Inferior parietal cortex (tissue), 1 donor: Measurements from ENCODE around the gene FAM222A.
"Not testable (repeated sequence)": the region's sequence is repeated elsewhere in the genome, so short reads cannot be mapped to it uniquely, and the experiment has no call there.

Experiments used
- DNase-seq: peaks from one replicate; pipeline ENCODE4 v3.0.0-alpha.2; 2016; ENCODE audit errors: extremely low spot score

The FAM222A gene

GRCh38 chr12:109693653-109694600, 19.7 kb upstream of the FAM222A start:
- no peak for DNase-seq

GRCh38 chr12:109694629-109695028, 19.0 kb upstream of the FAM222A start:
- not testable (repeated sequence) for DNase-seq

DNA sequence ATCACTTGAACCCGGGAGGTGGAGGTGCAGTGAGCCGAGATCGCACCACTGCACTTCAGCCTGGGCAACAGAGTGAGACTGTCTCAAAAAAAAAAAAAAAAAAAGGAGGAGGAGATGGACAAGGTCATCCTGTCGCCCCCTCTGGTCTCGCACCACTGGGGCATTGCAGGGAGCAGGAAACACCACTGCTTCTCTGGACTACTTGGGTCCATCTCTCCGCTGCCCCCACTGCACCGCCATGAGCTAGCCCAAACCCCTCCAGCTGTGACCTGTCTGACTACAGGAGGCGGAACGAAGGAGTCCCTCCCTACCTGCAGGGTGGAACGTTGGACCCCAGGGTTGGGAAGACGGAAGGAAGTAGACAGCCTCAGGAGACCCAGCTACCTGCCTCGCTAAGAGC, 18.2 kb upstream of the FAM222A start:
- DNase-seq, result no peak

DNA sequence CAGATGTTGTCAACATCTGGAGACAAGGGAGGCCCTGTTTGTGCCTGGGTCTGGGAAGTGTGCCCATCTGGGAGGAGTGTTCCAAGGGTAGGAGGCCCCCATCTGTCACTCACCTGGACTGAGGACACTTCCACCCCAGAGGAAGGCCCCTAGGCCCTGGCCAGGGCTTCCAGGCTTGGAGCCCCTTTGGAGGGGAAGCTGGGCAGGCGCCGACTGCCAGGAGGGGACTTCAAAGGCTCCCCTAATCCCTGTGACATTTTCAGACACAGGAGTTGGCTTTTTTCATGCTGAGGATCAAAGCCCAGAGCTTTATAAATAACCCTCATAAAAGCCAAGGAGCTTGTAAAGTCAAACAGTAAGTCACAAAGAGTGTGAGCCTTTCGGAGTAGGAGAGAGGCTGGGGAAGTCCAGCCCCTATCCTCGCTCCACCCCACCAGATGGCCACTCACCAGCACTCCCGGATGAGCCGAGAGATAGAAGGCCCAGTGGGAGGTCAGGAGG, 17.6 kb upstream of the FAM222A start:
- no peak for DNase-seq

DNA sequence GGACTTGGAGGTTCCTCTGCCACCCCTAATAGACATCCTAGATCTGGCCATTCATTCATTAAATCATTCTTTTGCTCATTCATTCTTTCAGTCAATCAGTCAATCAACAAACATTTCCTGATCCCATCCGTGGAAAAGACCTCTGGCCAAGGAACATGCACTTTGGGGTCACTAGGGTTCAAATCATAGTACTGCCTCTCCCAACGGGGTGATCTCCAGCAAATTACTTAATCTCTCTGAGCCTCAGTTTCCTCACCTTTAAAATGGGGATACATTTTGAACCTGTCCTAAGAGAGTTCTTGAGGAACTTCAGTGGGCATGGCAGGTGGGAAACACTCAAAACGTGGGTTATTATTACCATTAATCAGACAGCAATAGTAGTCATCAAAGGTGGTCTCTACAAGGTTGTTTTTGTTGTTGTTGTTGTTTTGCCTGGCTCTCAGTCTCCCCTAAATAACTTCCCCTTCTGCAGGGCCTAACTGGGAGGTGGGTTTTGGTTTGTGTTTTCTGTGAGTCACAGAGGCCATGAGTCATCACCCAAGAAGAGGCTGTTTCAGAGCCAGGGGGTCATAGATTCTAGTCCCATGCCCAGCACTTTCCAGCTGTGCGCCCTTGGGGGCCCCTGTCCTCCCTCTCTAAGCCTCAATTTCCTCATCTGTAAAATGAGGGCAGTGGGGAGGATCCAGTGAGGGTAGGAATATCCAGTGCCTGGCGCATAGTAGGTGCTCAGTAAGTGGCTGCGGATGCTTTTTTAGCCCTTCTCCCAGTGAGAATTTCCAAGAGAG, 16.9 kb upstream of the FAM222A start:
- DNase-seq, result no peak

DNA sequence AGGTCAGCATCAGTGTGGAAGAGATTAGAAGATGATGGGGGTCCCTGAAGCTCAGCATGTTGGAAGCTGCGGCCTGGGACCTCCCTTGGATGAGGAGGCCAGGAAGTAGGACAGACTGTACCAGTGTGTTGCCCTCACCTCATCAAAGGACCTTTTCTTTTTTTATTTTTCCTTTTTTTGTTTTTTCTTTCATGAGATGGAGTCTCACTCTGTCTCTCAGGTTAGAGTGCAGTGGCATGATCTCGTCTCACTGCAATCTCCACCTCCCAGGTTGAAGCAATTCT, 16.4 kb upstream of the FAM222A start:
- DNase-seq, result no peak

GRCh38 chr12:109697877-109698468, 15.7 kb upstream of the FAM222A start:
- DNase-seq, result no peak

- no peak for DNase-seq
These were observed 14.8 kb upstream of the FAM222A start for GRCh38 chr12:109698820-109699219.

GRCh38 chr12:109701064-109701463, 12.6 kb upstream of the FAM222A start:
- DNase-seq, result no peak

DNA sequence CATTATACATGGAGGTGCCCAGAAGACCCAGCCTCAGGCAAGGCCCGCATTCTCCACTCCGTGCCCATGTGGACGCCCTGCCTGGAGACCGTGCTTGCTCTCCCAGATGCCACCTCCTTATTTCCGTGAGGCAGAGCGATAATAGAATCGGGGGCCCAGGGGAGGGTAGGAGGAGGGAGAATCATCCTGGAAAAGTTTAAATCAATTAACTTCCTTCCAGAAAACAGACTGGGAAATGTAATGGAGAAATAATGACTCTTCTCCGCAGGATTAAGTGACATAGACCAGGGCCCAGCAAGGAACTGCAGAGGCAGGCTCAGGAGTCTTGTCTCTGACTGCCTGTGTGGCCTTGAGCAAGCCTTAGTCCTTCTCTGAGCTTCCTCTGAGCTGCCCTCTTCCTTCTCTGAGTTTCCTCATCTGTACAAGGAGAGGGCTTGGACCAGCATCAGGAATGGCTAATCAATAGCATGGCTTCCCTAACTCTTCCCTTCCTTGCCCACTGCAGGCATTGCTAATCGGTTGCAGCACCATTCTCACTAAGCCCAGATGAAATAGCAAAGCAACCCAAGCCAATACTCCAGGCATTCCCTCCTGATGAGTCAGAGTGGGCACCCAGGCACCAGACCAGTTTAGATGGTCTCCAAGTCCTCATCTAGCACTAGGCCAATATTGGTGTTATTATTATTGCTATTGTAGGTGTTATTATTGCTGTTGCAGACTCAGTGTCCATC, 11.3 kb upstream of the FAM222A start:
- DNase-seq, result no peak

DNA sequence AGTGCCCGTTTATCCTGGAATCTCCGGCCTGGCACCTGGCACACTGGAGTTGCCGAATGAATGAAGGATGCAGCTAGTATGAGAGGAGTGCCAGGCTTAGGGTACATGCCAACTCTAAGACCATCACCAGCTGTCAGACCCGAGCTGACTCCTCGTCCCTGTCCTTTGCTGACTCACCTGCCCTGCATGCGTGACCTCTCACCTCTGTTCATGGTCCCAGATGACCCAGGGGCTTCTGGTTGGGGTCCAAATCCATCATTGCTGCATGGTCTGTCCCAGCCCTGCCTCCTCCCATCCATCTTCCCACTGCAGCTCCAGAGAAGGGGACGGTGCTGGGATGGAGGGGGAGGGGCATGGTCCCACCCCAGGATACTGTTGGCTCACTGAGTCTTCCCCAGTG, 9.9 kb upstream of the FAM222A start:
- DNase-seq, result no peak

DNA sequence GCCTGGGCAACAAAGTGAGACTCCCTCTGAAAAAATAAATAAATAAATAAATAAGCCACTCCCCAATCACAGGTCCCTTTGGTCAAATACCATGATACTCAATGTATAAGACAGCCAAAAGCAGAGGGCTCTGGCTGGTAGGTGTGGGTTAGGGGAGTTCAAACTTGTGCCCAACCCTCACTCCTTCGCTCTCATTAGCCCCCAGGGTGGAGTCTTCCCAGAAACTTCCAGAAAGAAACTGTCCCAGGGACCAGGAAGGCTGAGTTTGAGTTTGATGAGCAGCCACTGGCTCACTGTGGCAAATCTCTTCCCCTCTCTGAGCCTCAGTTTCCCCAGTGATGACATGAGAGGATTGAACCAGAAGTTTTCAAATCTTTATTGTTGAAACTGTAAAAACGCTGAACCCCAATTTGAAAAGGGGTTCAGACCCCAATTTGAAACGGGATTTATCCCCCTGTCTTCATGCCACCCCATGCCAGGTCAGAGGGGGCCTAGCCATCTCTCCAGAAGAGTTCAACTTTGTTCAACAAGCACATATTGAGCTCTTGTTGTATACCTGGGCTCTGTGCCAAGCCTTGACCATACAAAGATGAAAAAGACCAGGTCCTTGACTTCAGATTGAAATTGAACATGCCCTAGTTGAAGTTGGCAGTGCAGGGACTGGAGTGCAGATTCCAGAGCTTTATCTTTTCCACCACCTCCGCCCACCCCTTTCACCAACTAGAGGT, 9.1 kb upstream of the FAM222A start:
- DNase-seq, result no peak

DNA sequence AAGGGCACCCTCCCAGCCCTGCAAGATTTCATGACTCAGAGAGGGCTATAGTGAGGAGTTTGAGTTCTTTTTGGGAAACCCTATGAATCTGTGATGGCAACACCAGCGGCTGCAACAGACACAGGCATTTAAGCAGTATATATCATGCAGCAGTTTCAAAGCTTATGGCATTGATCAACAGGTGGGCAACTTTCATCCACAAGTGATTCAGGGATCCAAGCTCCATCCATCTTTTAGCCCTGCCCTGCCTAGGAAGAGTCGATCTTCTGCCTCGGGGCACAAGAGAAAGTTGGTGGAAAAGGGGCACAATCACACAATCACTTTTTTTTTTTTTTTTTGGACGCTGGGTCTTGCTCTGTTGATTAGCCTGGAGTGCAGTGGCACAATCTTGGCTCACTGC, 8.3 kb upstream of the FAM222A start:
- DNase-seq, result no peak

DNA sequence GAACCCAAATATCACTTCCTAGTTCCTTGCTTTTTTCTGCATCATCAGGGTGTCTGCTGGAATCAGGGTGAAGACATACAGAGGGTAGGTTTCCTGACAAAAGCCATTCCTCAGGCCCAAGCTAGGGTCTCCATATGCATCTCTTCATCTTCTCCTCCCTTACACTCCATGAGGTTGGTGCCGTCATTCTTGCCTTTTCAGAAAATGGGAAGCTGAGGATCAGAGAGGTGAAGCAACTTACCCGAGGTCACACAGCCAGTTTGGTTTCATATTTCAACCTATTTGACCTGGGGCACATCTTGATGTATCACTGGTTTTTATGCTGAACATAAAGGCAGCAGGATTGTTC, 7.3 kb upstream of the FAM222A start:
- no peak for DNase-seq

DNA sequence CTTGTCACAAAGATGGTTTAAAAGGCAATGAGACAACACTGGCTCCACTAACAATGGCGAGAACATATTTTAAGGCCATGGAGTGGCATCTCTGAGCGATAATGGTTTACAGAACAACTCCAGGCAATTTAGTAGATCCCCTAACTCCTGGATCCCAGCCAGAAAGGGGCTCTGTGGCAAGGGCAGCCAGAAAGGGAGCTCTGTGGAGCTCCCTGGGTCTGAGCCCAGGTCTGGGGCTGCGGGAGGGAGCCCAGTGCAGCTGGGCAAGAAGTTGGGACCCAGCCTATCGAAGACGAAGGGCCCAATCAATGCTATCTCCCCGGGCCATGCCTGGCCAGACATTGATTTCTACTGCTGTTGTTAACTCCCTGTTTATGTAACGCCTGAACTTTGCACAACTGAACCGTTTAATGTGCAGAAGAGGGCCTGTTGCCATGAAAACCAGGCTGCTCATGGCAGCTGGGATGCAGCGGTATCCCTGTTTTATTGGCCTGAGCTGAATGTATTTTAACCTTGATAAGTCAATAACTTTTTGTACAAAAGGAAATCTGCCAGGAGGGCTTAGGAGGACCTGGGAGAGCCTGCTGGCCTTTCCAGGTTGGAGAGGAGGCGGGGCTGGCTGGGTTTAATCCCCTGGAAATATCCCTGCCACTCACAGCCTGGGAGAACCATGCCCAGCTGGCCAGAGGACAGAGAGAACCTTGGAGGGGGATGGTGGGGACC, 6.7 kb upstream of the FAM222A start:
- DNase-seq, result no peak

- no peak for DNase-seq
These were observed 6.2 kb upstream of the FAM222A start for GRCh38 chr12:109707470-109707821.

DNA sequence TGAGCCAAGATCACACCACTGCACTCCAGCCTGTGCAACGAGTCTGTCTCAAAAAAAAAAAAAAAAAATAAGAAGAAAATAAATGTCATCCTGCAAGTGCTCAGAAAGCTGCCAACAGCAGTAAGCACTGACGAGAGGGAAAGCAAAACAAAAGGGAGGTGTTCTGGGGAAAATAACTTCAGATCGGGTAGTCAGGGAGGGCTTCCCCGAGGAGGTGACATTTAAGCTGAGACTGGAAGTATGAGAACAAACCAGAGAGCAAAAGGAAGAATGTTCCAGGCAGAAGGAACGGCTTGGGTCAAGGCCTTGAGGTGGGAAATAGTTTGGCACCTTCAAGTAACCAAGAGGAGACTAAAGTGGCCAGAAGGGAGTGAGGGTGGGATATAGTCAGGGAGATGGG, 4.7 kb upstream of the FAM222A start:
- DNase-seq, result no peak

- DNase-seq, result no peak
These were observed 4.1 kb upstream of the FAM222A start for GRCh38 chr12:109709401-109709991.

- DNase-seq, result no peak
These were observed 3.3 kb upstream of the FAM222A start for GRCh38 chr12:109710205-109710746.
